Inflammatory macrophage (primary cell): ENCODE measurements around the gene CCNG2.

ENCODE experiments used
- DNase-seq, 2 donors: peaks; one replicate each; pipeline ENCODE4 v3.0.0-alpha.2; 2020 to 2022

Gene CCNG2

DNA sequence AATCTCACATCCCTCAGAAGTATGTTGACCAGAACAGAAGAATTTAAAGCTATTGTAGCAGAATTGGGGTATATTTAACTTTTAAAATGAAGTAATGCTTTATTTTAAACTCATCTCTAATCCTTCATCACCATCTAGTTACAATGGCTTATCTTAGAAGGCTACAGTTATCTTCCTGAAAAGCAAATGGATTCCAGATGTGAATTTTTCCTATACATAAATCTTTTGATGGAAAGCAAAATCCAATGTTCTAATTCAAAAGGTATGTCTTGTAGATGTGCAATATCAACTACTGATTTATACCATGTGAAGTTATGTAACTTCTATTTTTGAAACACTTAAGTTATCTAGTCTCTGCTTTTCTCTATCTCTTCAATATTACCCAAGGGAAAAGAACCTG is 47.6 kb downstream of the CCNG2 start:
- no peak for DNase-seq

DNA sequence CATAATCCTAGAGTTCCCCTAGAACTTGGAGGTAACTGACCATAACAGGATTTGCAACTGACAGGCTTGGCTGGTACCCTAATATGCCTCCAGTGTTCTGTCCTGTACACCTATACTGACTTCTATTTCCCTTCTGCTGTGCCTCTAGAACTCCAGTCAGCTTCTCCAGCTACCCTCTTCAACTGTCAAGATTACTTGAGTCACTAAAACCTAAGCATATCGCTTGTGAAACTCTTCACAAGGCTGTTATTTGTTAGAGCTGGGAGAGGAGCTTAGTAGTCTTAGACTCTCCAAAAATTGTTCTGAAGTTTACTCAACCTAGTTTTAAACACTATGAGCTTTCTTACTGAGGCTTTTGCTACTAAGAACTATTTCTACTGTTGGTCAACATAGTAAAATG is 52.0 kb downstream of the CCNG2 start:
- no peak for DNase-seq

DNA sequence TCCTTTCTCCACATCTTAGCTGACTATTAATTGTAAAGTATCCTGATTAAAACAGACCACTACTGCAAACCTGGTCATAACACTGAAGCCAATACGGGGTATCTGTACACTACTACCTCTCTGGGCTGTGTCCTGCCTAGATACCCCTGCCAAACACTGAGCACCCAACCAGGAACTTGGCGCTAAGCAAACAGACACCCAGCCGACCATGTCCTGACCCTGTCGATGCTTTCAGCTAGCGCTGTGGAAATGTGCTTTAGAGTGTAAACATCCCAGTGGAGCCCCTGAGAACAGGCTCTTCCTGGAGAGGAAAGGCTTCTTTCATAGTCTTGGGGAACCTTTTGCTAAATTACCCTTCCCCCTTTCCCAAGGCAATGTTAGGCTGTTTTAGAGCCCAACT is 52.9 kb downstream of the CCNG2 start:
- no peak for DNase-seq

DNA sequence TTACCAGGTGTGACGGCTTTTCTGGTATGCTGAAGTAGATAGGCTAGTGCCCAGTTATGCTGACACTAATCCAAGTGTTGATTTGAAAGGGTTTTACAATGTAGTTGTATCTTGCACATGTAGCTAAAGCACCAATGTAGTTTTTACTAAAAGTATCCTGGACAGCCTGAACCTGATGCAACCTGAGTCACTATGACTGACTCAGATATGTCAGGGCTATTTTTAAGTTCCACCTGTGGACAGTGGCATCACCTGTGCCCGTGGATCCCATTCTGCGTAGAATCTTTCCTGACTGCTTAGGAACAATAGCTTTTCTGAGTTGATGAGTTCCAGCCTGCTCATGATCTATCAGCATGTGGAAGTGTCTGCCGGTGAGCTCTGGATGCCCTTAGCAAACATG is 58.1 kb downstream of the CCNG2 start:
- DNase-seq, result no peak

DNA sequence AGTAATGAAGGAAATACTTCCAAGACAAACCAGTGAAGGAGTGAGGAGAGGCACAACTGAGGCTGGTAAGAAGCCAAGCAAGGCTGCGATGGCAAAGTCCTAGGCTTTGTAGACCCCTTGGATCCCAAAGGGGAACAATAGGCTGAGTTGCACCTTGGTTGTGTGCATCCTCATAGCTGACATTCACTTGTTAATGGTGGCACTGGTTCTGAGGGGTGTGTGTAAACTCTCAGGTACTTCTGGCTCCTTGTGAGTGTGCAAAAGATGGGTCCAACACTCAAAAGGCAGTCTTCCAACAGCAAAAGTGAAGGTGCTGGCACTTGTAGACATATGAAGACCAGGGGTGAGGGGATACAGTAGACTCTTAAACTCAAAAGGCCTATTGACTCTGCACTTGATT is 60.5 kb downstream of the CCNG2 start:
- no peak for DNase-seq

DNA sequence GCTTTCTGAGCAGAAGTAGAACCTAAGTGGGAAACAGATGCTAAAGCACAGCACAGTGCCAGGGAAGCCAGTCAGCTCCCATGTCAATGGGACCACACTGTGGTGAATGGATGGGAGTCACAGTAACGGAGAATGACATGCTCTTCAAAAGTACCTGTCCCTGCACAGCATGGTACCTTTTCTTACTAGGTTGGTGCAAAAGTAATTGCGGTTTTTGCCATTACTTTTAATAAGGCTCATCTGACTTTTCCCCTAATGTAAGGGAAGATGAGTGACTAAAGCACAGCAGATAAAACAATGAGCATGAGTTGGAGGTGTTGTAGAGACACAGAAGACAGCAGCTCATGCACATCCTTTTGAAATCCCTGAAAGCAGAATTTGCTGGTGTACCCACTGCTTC is 62.3 kb downstream of the CCNG2 start:
- no peak for DNase-seq
